ENCODE results near the gene CEP126. TPM values are rescaled to one million over a fixed set of nuclear protein-coding genes. Genes with fewer than 3 reads are reported as not detected.
A peak's percentile ranks its signal among the peaks of the same experiment; 100 is the strongest.

Gene CEP126
- total and polyA plus RNA-seq, 2 of the 13 experiments (the other 11 are each of a cell fraction or from before 2014, with no cell fraction given): 1.4 to 1.7 TPM

DNA sequence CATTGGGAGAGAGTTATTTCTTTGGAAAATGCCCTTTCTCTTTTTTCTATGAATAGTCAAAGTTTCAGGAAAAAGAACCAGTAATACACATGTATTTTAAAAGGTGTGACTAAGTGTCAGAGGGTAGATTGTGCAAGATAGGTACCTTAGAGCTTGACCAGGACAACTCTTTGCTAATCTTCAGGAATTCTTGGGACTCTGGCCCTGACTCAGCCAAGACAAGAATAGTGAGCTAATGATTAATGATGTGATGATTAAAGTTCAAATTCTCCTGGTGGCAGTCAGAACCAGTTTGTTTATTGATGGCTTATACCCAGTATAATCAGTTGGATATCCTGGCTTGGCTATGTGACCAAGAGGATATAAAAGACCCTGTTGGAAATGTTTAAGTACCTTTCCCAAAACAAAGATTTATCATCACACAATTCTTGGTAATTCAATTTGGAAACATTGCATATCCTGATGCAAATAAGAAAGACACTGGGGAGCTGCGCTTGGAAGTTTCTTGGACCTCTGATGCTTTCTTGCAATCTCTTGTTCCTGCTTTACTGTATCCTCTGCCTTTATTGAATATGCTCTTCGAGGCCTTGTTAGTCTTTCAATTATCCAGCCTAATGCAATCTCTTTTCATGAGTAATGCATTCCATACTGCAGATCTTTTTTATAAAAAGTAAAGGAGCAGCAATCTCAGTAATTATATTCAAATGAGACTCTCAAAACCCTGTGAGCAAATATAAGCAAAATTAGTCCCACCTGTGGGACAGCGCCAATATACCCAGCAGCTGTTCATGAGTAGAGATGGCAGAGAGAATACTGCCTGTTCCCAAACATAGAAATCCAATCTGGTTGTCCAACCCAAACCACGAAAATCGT is 48.0 kb upstream of the CEP126 start (continued):
- TF ChIP-seq, protein P1, sequence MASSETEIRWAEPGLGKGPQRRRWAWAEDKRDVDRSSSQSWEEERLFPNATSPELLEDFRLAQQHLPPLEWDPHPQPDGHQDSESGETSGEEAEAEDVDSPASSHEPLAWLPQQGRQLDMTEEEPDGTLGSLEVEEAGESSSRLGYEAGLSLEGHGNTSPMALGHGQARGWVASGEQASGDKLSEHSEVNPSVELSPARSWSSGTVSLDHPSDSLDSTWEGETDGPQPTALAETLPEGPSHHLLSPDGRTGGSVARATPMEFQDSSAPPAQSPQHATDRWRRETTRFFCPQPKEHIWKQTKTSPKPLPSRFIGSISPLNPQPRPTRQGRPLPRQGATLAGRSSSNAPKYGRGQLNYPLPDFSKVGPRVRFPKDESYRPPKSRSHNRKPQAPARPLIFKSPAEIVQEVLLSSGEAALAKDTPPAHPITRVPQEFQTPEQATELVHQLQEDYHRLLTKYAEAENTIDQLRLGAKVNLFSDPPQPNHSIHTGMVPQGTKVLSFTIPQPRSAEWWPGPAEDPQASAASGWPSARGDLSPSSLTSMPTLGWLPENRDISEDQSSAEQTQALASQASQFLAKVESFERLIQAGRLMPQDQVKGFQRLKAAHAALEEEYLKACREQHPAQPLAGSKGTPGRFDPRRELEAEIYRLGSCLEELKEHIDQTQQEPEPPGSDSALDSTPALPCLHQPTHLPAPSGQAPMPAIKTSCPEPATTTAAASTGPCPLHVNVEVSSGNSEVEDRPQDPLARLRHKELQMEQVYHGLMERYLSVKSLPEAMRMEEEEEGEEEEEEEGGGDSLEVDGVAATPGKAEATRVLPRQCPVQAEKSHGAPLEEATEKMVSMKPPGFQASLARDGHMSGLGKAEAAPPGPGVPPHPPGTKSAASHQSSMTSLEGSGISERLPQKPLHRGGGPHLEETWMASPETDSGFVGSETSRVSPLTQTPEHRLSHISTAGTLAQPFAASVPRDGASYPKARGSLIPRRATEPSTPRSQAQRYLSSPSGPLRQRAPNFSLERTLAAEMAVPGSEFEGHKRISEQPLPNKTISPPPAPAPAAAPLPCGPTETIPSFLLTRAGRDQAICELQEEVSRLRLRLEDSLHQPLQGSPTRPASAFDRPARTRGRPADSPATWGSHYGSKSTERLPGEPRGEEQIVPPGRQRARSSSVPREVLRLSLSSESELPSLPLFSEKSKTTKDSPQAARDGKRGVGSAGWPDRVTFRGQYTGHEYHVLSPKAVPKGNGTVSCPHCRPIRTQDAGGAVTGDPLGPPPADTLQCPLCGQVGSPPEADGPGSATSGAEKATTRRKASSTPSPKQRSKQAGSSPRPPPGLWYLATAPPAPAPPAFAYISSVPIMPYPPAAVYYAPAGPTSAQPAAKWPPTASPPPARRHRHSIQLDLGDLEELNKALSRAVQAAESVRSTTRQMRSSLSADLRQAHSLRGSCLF (CRISPR knock-in tag; IDR thresholded peaks at IDR 0.05; ENCODE audit: borderline replicate concordance): no peak
- TF ChIP-seq, protein P2, sequence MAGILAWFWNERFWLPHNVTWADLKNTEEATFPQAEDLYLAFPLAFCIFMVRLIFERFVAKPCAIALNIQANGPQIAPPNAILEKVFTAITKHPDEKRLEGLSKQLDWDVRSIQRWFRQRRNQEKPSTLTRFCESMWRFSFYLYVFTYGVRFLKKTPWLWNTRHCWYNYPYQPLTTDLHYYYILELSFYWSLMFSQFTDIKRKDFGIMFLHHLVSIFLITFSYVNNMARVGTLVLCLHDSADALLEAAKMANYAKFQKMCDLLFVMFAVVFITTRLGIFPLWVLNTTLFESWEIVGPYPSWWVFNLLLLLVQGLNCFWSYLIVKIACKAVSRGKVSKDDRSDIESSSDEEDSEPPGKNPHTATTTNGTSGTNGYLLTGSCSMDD (CRISPR knock-in tag; IDR thresholded peaks at IDR 0.05): no peak
- TF ChIP-seq CEBPG (CRISPR knock-in tag; IDR thresholded peaks at IDR 0.05): peak; percentile 96
- TF ChIP-seq JUND (CRISPR knock-in tag; IDR thresholded peaks at IDR 0.05): no peak
- no peak for TF ChIP-seq DNMT3B (CRISPR knock-in tag; conservative IDR thresholded peaks at IDR 0.05)
- TF ChIP-seq FLYWCH1 (CRISPR knock-in tag; IDR thresholded peaks at IDR 0.05): no peak
- TF ChIP-seq, protein P3, sequence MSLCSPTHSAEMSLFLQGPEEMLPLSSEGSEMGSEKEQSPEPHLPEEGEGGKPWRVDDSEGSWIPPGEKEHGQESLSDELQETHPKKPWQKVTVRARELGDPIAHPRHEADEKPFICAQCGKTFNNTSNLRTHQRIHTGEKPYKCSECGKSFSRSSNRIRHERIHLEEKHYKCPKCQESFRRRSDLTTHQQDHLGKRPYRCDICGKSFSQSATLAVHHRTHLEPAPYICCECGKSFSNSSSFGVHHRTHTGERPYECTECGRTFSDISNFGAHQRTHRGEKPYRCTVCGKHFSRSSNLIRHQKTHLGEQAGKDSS (CRISPR knock-in tag; IDR thresholded peaks at IDR 0.05; ENCODE audit: borderline replicate concordance, low read depth): no peak
- TF ChIP-seq NFE2 (CRISPR knock-in tag; IDR thresholded peaks at IDR 0.05): no peak
- no peak for TF ChIP-seq ZNF44 (CRISPR knock-in tag; IDR thresholded peaks at IDR 0.05)
- TF ChIP-seq, protein P4, sequence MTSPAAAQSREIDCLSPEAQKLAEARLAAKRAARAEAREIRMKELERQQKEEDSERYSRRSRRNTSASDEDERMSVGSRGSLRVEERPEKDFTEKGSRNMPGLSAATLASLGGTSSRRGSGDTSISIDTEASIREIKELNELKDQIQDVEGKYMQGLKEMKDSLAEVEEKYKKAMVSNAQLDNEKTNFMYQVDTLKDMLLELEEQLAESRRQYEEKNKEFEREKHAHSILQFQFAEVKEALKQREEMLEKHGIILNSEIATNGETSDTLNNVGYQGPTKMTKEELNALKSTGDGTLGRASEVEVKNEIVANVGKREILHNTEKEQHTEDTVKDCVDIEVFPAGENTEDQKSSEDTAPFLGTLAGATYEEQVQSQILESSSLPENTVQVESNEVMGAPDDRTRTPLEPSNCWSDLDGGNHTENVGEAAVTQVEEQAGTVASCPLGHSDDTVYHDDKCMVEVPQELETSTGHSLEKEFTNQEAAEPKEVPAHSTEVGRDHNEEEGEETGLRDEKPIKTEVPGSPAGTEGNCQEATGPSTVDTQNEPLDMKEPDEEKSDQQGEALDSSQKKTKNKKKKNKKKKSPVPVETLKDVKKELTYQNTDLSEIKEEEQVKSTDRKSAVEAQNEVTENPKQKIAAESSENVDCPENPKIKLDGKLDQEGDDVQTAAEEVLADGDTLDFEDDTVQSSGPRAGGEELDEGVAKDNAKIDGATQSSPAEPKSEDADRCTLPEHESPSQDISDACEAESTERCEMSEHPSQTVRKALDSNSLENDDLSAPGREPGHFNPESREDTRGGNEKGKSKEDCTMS (CRISPR knock-in tag; conservative IDR thresholded peaks at IDR 0.05): no peak
- TF ChIP-seq TGIF2 (CRISPR knock-in tag; IDR thresholded peaks at IDR 0.05): no peak
- no peak for TF ChIP-seq SPEN (CRISPR knock-in tag; IDR thresholded peaks at IDR 0.05; ENCODE audit: low read depth)
- TF ChIP-seq MXI1 (IDR thresholded peaks at IDR 0.05; ENCODE audit: borderline replicate concordance, low read depth, low read length): no peak
- TF ChIP-seq ZNF792 (CRISPR knock-in tag; IDR thresholded peaks at IDR 0.05): peak; percentile 43; the same call in 1 of the 2 replicates
- TF ChIP-seq SATB2 (CRISPR knock-in tag; IDR thresholded peaks at IDR 0.05): no peak
- TF ChIP-seq RORA (CRISPR knock-in tag; IDR thresholded peaks at IDR 0.05): no peak
- TF ChIP-seq, protein P5, sequence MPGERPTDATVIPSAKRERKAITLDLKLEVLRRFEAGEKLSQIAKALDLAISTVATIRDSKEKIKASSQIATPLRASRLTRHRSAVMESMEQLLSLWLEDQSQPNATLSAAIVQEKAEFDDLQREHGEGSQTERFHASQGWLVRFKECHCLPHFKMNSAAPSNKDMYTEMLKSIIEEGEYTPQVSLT (CRISPR knock-in tag; IDR thresholded peaks at IDR 0.05; ENCODE audit: borderline replicate concordance, low read depth): no peak
- no peak for TF ChIP-seq ZNF33A (CRISPR knock-in tag; IDR thresholded peaks at IDR 0.05; ENCODE audit: borderline replicate concordance)
- TF ChIP-seq ZNF121 (CRISPR knock-in tag; IDR thresholded peaks at IDR 0.05): no peak
- TF ChIP-seq, protein P6, sequence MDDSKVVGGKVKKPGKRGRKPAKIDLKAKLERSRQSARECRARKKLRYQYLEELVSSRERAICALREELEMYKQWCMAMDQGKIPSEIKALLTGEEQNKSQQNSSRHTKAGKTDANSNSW (CRISPR knock-in tag; IDR thresholded peaks at IDR 0.05; ENCODE audit: borderline replicate concordance): no peak

All from HepG2 (cell line).